ENCODE results near the gene IQCB1.

The IQCB1 gene

GRCh38 chr3:121757812-121758545 is 76.9 kb downstream of the IQCB1 start:
- TF ChIP-seq CTCF (IDR thresholded peaks at IDR 0.05; ENCODE audit: insufficient read depth, missing control alignments): no peak
- FAIRE-seq (no peak), DNase-seq (ENCODE audit: insufficient read length, low spot score) (no peak)

- no peak for TF ChIP-seq CTCF (IDR thresholded peaks at IDR 0.05; ENCODE audit: insufficient read depth, missing control alignments)
- DNase-seq (ENCODE audit: insufficient read length, low spot score) (no peak), FAIRE-seq (peak; percentile 16)
Observed at GRCh38 chr3:121757087-121757811, 77.6 kb downstream of the IQCB1 start.

GRCh38 chr3:121752772-121753171 is 82.1 kb downstream of the IQCB1 start:
- no peak for TF ChIP-seq CTCF (IDR thresholded peaks at IDR 0.05; ENCODE audit: insufficient read depth, missing control alignments)
- DNase-seq (ENCODE audit: insufficient read length, low spot score): no peak
- FAIRE-seq: no peak

GRCh38 chr3:121752261-121752660 is 82.6 kb downstream of the IQCB1 start:
- no peak for FAIRE-seq
- DNase-seq (ENCODE audit: insufficient read length, low spot score): no peak
- TF ChIP-seq CTCF (IDR thresholded peaks at IDR 0.05; ENCODE audit: insufficient read depth, missing control alignments): no peak

GRCh38 chr3:121750087-121750415 is 84.8 kb downstream of the IQCB1 start:
- DNase-seq (ENCODE audit: insufficient read length, low spot score): no peak
- no peak for FAIRE-seq
- no peak for TF ChIP-seq CTCF (IDR thresholded peaks at IDR 0.05; ENCODE audit: insufficient read depth, missing control alignments)

- peak; percentile 99 for FAIRE-seq
- DNase-seq (ENCODE audit: insufficient read length, low spot score): peak; percentile 81
- TF ChIP-seq CTCF (IDR thresholded peaks at IDR 0.05; ENCODE audit: insufficient read depth, missing control alignments): no peak
Observed at GRCh38 chr3:121749276-121750086, 85.4 kb downstream of the IQCB1 start, which contains the start of gene GOLGB1. Gene GOLGB1, minus strand, starts transcription at chr3:121749741. Its CDS starts 18,770 bp downstream, at chr3:121730971.
